GDM1 (cell line): ENCODE data around the gene OTULIN.

ENCODE experiments used
- DNase-seq: peaks from one replicate; lab custom pipeline; 2025; lab: John Stamatoyannopoulos, UW

Gene OTULIN

DNA sequence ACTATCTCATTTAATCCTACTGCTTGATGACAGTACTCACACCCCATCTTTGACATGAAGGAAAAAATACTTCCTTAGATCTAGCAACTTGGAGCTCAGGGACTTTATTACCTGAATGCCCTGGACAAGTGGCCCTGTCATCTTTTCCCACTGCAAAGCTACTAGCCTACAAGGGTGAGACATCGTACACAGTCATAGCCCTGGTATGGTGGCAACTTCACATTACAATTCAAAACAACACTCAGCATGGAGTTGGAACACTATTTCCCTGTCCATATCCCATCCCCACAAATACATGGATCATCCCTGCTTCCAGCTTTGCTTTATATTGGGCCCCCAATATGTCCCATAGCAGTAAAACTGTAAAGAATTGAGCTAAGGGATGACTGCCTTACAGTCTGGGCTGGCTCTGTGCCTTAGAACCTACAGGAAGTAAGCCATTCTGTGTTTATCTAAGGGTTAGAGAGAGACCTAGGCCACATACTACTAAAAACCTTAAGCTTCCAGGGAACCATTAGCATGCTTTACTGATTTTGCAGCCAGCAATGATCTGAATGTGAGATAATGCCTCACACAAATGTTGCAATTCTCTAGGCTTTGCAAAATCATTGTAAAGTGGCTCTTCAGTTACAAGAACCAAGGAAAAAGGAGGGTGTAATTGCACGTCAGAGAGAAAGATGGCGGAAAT, 55.9 kb downstream of the OTULIN start:
- DNase-seq: no peak

GRCh38 chr5:14721990-14722656, 57.6 kb downstream of the OTULIN start:
- DNase-seq: no peak

GRCh38 chr5:14722923-14723322, 58.4 kb downstream of the OTULIN start:
- no peak for DNase-seq

- no peak for DNase-seq
Observed at GRCh38 chr5:14723701-14724132, 59.2 kb downstream of the OTULIN start.

DNA sequence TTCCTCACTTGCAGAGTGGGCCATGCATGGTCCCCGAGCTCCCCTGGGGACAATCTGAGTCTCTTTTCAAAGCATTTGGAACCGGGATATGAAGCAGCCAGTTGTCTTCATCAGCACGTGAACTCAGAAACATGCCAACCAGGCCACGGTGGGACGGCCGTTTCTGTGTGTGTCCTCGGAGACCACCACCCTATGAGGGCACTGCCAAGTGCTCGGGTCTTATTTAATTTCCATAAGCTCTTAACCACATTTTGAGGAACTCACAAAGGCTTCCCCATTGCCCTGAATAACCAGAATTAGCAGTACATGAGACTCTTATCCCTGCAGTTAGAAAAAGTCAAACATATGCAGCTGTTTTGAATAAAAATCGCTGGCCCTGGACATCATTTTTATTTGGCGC, 60.1 kb downstream of the OTULIN start:
- peak; percentile 36 for DNase-seq

DNA sequence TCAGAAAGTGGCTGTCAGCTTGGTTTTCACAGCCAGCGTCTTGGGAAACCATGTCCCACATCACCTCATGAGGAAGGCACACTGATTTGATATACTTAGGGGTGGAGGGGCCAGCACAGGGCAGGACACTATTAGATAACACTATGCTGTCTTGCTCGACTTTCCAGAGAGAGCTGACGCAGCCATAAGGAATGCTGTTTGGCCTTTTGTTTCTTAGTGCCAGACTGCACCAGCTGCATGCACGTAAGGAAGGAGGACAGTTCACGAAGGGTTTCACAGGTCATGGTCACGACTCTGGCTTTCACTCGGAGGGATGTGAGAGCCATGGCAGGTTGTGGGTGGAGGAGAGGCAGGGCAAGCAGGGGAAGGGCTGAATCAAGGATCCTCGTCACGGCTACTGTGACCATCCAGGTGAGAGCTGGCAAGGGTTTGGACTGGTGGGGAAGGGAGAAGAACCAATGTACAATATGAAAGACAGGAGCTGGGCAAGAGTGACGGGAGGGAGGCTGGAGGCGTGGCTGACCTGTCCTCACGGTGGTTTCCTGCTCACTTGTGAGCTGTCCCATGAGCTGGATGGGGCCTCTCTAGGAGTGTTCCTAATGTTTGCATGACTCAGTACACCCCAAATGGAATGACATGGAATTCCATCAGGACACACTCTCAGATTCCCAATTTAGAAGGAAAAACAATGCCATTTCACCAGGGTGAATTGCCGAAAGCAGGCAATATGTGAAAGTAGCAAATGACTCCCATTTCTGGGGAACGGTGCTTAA, 61.7 kb downstream of the OTULIN start:
- DNase-seq: no peak

DNA sequence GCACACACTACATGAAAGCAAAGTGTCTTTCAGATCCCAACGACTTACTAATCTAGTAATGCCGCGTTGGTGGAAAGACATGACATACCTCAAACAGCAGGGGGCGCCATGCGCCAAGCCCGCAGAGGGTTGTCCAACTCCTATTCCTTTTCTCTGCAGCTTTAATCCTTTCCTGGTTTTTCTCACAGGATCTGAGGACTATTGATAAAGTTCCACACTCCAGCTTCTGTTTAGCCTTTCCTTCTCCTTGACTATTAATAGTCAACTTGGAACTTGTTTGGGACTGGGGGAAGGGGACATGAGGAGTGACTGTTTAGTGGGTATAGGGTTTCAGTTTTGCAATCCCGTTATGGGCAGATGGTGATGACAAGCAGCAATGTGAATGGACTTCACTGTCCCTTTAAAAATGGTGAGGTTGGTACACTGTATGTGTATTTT, 62.9 kb downstream of the OTULIN start:
- DNase-seq: peak; percentile 31

- DNase-seq: no peak
Observed at GRCh38 chr5:14727928-14728458, 63.5 kb downstream of the OTULIN start.

- no peak for DNase-seq
Observed at GRCh38 chr5:14728459-14728938, 64.0 kb downstream of the OTULIN start.

- DNase-seq: no peak
Observed at GRCh38 chr5:14729448-14730385, 65.2 kb downstream of the OTULIN start.

DNA sequence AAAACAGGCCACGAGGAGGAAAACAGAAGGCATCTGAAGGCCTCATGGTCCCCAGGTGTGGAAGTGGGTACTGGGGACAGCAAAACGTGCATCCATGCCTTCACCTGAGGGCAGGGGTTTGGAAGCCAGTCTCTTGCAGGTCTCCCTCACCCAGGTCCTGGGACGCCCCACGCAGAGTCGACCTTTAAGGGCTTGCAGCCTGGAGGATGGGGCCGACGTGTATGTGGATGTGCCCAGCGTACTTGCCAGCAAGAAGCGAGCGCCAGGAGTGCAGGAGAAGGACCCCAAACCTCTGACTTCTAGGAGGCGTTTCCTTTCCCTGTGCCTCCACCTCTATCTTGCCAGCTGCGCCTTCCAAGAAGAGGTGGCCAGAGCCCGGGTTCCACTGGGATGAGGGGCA, 65.9 kb downstream of the OTULIN start:
- no peak for DNase-seq

GRCh38 chr5:14730881-14731280, 66.4 kb downstream of the OTULIN start:
- DNase-seq: no peak

GRCh38 chr5:14732991-14733390, 68.5 kb downstream of the OTULIN start:
- no peak for DNase-seq

DNA sequence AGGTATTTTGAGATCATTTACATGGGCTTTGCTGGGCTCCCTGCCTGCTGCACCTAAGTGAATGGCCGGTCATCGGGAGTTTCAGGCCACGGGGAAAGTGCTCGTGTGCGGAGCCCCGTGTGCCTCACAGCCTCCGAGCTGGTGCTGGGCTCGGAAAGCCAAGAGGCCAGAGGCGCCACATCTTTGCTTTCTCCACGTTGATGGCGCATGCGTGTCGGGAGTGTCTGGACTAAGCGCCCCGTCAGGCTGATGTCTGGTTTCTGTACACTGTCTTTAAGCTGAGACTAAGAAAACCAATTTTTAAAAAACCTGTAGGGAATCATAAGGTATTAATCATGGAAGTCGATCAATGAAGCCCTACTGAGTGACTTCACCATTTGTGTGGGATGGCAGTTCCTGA, 69.1 kb downstream of the OTULIN start:
- DNase-seq: no peak

- no peak for DNase-seq
Observed at GRCh38 chr5:14734396-14734795, 69.9 kb downstream of the OTULIN start.

- DNase-seq: no peak
Observed at GRCh38 chr5:14735944-14736343, 71.4 kb downstream of the OTULIN start.

DNA sequence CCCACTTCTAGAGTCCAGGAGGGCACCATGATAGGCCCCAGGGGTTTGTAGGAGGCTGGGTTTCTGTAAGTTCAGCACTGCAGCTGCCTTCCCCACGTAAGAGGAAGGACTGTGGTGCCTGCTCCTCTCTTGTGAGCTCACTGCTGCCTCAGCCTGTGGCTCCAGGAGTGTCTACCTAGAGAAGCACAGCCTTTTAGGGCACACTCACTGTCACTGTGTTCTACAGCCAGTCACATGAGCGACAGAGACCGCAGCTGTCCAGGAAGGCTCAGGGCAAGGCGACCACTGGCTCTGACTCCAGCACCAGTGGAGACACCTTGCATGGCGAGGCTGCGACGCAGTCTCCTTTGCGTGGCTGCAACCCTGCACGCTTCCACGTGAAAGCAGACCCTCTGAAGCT, 72.8 kb downstream of the OTULIN start:
- no peak for DNase-seq

GRCh38 chr5:14738050-14738449, 73.5 kb downstream of the OTULIN start:
- DNase-seq: no peak

- no peak for DNase-seq
Observed at GRCh38 chr5:14739538-14739937, 75.0 kb downstream of the OTULIN start.

DNA sequence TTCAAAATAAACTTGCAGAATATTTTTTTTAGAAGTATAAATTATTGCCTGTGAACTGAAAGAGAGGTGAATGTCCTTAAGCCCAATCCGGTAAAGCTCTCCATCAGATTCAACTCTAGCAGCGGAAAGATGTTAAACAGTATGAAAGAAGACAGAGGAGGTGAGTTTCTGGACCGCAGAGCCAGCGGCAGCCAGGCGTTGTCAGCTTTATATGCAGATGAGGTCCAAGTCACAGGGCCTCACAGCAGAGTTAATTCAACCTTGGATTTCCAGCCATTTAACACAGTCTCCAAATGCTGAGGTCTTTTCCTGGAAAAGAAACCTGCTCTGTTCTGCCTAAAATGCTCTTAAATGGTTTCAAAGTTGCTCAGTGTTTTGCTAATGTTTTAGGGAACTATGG, 75.5 kb downstream of the OTULIN start:
- DNase-seq: no peak

GRCh38 chr5:14741131-14741530, 76.6 kb downstream of the OTULIN start:
- DNase-seq: no peak
